HG02798 (cell line): ENCODE measurements around the gene GNL2.
"Not testable (repeated sequence)": the region's sequence is repeated elsewhere in the genome, so short reads cannot be mapped to it uniquely, and the experiment has no call there.

ENCODE experiments used
- ATAC-seq: cut with Tn5 transposase; IDR thresholded peaks from one replicate; pipeline ENCODE4 v1.9.1; 2021; ENCODE audit warnings: mild to moderate bottlenecking; ENCODE audit not compliant: unreplicated experiment, poor library complexity

Gene GNL2

DNA sequence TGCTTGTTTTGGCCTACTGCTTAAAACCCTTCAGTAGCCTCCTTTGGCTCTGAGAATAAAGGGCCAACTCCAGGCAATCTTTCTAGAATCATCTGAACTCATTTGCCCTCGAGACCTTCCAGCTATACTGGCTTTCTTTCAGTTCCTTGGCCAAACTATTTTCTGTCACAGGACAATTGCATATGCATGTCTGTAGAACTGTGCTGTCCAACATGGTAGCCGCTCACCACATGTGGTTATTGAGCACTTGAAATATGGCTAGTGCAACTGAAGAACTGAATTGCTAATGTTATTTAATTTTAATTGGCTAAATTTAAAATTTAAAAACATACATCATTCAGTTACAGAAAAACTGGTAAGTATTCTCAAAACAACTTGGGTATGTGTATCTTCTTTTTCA is 14.3 kb upstream of the GNL2 start:
- no peak for ATAC-seq

- ATAC-seq = no peak
Observed at GRCh38 chr1:37609002-37609401, 13.3 kb upstream of the GNL2 start.

DNA sequence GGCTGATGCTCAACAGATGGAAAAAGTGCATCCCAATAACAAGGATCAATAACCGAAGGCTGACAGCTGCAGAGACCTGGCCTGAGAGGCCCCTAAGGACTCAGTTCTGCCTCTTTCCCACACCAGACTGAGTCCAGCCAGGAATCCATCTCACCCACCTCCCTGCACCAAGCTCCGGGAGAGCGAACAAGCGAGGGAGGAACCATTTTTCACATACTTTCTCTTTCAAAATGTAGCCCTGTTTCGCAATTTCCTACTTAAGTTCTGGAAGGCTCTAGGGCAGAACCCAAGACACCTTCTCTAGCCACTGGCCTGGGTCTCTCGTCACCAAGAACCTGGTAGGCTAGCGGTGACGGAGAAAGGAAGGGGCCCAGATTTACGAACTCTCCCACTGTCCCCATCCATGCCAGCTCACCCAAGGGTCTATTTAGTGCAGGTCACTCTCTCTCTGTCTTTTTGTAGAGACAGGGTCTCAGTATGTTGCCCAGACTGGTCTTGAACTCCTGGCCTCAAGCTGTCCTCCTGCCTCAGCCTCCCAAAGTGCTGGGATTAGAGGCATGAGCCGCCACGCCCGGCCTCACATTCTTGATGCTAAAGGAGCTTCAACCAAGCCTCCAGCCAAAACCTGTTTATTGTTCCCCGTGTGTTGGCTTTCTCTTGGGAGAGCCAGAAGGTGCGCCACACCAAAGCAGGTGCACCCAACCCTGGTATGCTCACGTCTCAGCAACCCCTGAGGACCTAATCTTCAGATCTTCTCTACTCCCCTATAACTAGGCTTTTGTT is 10.9 kb upstream of the GNL2 start:
- no peak for ATAC-seq

- no peak for ATAC-seq
Observed at GRCh38 chr1:37605806-37606474, 10.2 kb upstream of the GNL2 start.

- no peak for ATAC-seq
Observed at GRCh38 chr1:37605061-37605650, 9.4 kb upstream of the GNL2 start.

- no peak for ATAC-seq
Observed at GRCh38 chr1:37602750-37603694, 7.3 kb upstream of the GNL2 start.

DNA sequence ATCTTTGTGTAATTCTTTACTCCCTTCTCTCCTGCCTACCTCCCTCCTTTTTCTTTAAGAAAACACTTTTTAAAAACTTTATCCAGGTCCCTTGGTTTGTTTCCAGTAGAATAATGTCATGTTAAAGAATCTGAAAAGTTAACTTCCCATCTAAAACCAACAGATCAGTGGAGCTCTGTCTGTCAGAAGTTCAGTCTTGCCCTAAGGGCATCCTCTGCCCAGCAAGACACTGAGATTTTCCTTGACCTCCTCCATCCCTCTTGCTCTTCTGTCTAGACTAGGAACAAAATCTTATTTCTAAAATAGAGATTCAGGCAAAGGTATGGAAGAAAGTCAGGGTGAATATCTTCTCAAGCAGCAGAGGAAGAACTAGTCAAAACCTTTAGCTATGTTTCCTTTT is 5.7 kb upstream of the GNL2 start:
- no peak for ATAC-seq

DNA sequence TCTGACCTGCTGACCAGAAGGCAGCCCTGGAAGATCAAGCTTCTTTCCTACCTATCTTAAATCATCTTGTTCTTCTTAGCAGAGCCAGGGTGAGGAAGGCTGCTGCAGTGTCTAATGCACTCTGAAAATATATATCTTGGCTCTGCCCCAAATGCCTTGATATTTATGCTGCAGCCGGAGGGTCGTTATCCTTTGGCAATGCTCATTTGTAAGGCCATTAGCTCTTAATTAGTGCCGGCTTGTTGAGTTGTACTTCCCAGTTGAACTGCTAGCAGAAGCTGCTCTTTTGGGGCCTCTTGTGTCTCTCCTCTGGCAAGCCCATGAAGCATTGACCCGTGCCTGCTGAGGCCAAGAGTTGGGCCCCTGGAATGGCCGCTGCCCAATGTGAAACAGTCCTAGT is 4.2 kb upstream of the GNL2 start:
- no peak for ATAC-seq

- no peak for ATAC-seq
Observed at GRCh38 chr1:37596182-37596667, 488 bp upstream of the GNL2 start.

DNA sequence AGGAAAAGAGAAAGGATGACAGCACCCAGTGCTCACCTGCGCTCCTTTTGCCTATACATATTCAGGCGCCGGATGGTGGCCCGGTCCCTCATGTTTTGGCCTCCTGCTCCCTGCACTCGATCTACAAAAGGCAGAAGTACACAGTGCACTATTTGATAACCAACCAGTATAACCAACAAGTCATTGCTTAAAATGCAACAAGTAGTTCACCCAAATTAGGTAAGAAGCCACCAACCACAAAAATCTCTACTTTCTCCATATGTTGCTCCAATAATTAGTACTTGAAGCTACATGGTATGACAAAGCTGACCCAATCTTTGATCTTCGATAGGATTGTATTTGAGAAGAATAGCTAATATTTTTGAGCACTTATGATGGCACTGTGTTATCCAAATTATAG is 2.0 kb downstream of the GNL2 start:
- ATAC-seq = no peak

GRCh38 chr1:37588939-37589338 is 6.8 kb downstream of the GNL2 start:
- ATAC-seq = no peak

DNA sequence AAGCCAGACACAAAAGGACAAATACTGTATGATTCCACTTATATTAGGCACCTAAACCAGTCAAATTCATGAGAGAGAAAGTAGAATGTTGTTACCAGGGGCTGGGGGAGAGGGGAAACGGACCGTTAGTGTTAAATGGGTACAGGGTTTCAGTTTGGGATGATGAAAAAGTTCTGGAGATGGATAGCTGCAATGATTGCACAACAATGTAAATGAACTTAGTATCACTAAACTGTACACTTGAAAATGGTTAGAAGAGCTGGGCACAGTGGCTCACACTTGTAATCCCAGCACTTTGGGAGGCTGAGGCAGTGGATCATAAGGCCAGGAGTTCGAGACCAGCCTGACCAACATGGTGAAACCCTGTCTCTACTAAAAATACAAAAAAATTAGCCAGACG is 11.2 kb downstream of the GNL2 start:
- ATAC-seq = not testable (repeated sequence)

DNA sequence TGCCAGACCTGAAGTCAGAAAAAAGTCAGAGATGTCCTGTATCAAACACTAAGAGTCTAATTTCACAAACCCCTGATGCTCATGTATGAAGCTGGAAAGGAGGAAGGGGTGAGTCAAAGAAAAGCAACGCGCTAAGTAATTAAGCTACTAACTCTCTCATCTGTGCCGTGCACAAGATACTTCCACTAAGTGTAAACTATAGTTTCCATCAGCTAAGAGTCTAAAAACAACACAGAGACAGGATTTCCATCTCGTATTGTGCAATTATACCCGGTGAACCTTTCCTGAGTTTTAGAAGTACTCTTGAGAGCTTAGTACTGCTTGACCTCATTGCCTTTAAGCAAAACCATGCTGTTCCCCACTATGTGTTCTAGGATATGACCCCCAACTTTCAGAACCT is 20.0 kb downstream of the GNL2 start:
- no peak for ATAC-seq

DNA sequence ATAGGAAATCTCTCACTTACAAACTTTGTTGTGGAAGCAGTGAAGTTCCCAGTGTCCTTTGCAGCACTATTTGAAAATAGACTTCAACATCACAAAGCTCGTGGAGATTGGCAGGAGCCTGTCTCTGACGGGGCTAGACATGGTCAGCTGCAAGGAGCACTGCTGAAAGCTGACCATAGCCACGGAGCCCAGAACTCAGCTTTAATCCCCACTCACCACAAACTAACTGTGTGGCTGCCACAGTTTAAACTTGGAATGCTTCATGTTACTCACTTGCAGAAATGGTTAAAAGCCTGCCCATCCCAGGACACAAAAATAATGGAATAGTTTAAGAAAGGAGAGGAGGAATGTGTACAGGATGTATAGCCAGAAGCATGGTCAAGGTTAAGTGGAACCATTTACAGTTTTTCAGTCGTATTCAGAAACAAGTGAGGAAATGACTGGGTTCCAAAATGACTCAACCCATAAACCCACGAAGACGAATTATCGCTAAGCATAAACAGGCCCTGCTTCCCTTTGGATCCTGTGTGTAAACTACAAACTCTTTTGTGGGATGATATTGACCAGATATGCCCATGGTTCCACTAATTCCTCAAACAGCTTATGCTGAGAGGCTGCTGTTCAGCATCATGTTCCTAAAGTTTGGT is 20.8 kb downstream of the GNL2 start:
- ATAC-seq = no peak

DNA sequence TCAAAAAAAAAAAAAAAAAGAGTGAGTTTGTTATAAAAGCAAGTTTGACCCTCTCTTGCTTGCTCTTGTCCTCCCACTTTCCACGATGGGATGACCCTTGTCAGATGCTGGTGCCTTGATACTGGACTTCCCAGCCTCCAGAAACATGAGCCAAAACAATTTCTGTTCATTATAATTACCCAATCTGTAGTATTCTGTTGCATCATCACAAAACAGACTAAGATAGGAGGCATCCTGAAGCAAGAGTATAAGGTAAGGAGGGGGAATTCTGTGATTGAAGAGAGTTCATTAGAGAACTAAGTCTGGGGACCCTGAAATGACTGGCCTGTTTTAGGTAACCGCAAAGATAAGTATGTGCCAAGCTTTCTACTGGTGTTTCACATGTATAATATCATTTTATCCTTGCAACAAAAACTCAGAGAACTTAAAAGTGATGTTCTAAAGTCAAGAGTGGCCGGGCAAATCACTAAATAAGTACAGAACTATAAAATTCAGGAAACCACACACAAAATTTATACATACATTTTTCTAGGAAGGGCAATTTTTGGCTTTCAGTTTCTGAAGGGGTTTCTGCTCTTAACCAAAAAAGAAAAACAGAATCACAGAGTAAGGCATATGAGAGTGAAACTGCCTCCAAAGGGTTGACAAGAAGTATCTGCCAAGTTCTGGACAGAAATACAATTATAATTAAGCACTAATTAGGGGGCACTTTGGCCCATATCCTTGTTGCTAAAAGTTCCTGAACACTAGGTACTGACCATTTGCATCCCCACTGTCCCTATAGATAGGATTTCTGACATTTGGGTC is 25.0 kb downstream of the GNL2 start:
- no peak for ATAC-seq

GRCh38 chr1:37567023-37567422 is 28.7 kb downstream of the GNL2 start:
- ATAC-seq = no peak

- no peak for ATAC-seq
Observed at GRCh38 chr1:37564892-37565291, 30.8 kb downstream of the GNL2 start.

- ATAC-seq = no peak
Observed at GRCh38 chr1:37562984-37563383, 32.8 kb downstream of the GNL2 start.
